GM19240 (cell line): Measurements from ENCODE around the gene MFNG.

Experiments used
- DNase-seq: peaks from one replicate; pipeline ENCODE4 v3.0.0; 2011; ENCODE audit warnings: low spot score; ENCODE audit not compliant: insufficient read length

Gene MFNG

DNA sequence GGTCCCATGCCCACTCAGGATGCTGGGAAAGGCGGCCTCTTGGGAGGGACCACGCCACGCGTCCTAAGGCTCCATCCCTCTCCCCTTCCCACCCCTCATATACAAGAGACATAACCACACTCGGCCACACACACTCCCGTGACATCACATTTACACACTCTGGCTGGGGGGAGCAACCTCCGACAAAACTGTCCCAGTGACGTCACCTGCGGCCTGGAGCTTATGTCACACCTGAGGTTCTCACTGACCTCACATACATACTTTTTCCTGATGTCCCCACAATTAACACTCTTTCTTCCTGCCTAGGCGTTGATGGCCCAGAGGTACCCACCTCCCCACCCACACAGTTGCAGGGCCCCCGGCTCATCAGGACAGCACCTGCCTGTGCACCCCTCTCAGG, 60.8 kb downstream of the MFNG start:
- no peak for DNase-seq

DNA sequence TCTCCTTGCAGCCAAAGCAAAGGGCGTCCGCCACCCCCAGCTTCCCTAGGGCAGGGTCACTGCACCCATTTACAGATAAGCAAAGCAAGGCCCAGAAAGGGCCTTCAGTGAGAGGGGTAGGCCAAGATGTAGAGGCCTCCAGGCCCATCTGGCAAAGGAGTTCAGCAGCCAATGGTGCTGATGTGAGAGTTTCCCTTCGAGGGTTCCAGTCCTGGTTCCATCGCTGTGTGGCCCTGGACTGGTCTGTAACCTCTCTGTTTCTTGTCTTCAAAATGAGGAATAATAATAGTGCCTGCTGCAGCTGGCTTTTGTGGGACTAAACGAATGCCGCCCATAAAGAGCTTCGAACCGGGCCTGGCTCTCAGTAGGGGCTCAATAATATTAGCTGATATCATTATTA, 62.9 kb downstream of the MFNG start:
- no peak for DNase-seq

DNA sequence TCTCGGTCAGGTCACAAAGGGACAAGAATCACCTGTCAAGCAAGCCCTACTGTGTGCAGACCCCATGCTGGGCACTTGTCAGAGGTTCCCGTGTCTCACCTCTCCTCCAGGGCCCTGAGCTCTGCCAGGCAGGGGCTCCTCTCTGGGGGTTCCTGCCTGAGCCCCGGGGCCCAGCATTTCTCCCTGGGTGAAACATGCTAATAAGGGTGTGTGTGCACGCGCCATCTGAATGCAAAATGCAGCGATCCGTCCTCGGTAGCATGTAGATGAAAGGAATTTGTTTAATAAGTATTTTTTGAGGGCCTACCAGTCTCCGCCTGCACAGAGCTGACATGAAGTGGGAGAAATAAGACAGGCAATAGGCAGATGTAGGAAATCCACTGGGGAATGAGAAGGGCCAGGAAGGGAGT, 64.7 kb downstream of the MFNG start:
- no peak for DNase-seq

DNA sequence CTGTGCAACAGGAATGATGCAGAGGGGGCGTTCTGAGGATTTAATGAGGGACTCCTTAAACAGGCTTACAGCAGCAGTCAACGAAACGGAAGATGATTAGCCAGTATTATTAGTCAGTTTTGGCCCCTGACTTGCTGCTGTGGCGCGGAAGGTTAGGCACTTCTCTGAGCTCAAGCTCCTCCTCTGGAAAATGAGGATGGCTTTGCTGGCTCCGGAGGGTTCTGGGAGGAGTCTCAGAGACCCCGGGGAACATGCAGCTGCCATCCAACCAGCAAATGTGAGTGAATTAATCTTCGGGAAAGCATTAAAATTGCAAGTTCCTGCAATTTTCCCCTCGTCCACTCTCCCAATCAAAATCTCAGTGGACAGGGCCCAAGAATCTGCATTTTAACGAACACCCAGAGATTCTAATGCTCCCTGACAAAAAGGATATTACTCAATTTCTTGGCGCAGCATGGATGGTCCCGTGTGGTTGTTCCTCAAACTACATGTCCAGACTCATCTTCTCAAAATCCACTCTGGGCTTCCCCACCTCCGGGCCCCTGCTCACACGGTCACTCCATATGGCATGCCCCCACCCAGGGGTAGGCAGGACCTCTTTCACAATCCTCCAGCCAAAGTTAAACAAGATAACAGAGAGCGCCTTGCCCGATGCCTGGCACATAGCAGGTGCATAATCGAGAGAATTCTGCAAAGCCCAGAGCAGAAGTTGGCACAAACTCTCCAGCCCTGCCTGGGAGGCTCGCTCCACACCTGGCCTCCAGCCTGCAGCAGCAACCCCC, 65.3 kb downstream of the MFNG start:
- no peak for DNase-seq

DNA sequence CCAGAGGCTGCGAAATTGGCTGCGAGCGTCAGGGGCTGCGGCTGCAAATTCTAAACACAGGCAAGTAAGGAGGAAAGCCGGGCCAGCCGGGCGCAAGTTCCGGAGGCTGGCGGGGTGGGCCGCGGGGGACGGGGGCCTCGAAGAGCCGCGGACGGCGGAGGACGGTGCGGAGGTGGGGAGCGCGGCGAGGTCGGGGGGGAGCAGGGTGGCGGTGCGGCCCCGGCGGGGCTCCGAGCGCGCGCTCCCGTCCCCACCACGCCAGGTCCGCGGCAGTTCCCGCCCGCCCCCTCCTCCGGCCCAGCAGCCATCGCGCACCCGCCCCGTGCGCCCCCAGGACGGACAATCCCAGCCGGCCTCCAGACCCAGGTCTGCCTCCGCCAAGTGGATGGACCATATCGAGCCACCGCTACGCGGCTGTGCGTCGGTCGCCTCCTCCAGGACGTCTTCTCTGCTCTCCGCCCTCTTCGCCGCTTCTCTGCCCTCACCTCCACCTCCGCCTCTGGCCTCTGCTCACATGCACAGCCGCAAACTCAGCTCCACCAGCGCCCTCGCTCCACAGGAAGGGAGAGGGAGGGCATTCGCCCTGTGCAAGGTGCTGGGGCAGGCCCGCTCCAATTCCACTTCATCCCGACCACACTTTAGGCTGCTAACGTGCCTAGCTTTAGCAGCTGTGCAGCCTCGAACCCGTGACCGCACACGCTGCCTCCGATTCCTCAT, 66.1 kb downstream of the MFNG start:
- DNase-seq: no peak

DNA sequence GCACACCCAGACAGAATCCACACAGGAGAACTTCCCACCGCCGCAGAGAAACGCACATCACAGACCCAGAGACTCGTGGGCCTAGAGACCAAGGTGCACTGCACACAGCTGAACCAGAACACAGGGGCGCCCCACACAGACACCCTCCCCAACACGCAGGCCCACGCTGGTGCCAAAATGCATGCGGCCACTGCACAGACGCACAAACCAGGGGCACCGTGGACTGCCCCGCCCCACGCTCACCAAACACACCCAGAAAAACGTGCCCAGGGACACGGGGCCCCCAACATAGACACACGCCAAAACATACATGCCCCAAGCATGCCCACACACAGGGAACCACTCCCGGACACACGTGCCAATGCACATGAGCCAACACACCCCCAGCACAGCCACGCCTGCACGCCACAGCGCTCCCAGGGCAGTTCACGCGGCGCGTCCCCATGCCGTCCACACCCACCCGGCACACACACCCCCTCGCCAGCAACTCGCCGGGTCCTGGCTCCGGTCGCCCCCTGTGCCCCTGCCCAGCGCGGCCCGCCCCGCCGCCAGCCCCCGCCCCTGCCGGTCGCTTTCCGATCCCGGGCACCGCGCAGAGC, 66.7 kb downstream of the MFNG start:
- no peak for DNase-seq
